ENCODE data around the gene TAP2. TPM values are rescaled to one million over a fixed set of nuclear protein-coding genes. Genes with fewer than 3 reads are reported as not detected.

TAP2 gene
- total and polyA plus RNA-seq, 10 of the 15 experiments (the other 5 are each of a cell fraction or from before 2014, with no cell fraction given): 5.3 to 77.2 (median 35.3) TPM

DNA sequence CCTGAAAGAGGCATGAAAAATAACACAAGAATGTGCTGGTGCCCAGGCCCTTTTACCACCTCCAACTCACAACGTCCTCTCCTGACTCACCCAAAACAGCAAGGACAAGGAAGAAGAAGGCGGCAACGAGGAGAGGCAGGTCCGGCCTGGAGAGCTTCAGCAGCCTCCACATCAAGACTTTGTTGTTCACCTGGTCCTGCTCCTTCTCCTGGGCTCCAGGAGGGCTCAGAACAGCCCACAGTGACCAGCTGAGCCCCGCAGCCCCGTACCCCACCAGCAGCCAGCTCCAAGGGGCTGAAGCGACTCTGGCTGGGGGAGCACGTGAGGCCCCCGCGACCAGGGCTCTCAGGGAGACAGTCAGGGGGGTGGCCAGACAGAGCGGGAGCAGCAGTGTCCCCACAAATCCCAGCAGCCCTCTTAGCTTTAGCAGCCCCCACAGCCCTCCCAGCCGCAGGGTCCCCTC, 857 bp downstream of the TAP2 start:
- no TSS peak for BruUV-seq (replicated peaks)
- SMC1A ChIA-PET (ENCODE audit: uncharacterized antibody, unreplicated experiment): interaction anchor here (0.7 to 6.8 kb wide), 15 partner anchors 9 to 424 kb away, joined by 3 to 226 read pairs (median 11); partner anchors contain the start of genes HLA-DMA, HLA-DOB, PSMB9 and TAP1
- H3K9me3 ChIP-seq (replicated peaks; ENCODE audit: control insufficient read depth, insufficient read depth, low read length): no peaks in the 10 kb centered on the region; the same call in 2 of the 3 replicates
- no peaks in the 10 kb centered on the region for H4K20me1 ChIP-seq (ENCODE audit: control insufficient read depth, insufficient read depth)
- peak overlapping the region; percentile 72 for H3K4me2 ChIP-seq (ENCODE audit: control insufficient read depth, insufficient read depth)
- H3K27me3 ChIP-seq (replicated peaks in 1 of 2; ENCODE audit: control insufficient read depth in 2 of 2, insufficient read depth in 2 of 2, low read length in 1 of 2): no peaks in the 10 kb centered on the region
- peak overlapping the region; percentile 95 for H3K4me3 ChIP-seq
- H3K27ac ChIP-seq (ENCODE audit: control insufficient read depth, insufficient read depth): peak overlapping the region; percentile 75
- WGBS (ENCODE audit: insufficient coverage, insufficient replicate concordance, low lambda C conversion rate, missing lambda C conversion rate): 2% methylated on average over 12 of the region's 12 CpGs
- peaks cover 58% of the 10 kb centered on the region for H3K4me1 ChIP-seq (ENCODE audit: control insufficient read depth, insufficient read depth, low read length)
- peak overlapping the region; percentile 87 for H3K9ac ChIP-seq (ENCODE audit: control insufficient read depth, insufficient read depth, low read length)
- ATAC-seq (no peak; the same call in 1 of the 3 replicates), DNase-seq (ENCODE audit: low read depth, low spot score) (no peak), FAIRE-seq (no peak)
- peaks cover 49% of the 10 kb centered on the region for H3K79me2 ChIP-seq (ENCODE audit: control insufficient read depth, insufficient read depth, low read length)
- peaks cover 7 to 52% of the 10 kb centered on the region in 2 experiments for H3K36me3 ChIP-seq (ENCODE audit: control insufficient read depth in 2 of 2, insufficient read depth in 2 of 2, low read length in 1 of 2)
- RAD21 ChIA-PET (ENCODE audit: unreplicated experiment): interaction anchor here (0.7 to 10.5 kb wide), 27 partner anchors 10 to 376 kb away, joined by 3 to 269 read pairs (median 9); partner anchors contain the start of genes HLA-DMA, HLA-DMB, PSMB9 and TAP1
- POLR2A ChIA-PET: interaction anchor here (0.6 to 10.5 kb wide), 22 partner anchors 9 to 661 kb away, joined by 3 to 357 read pairs (median 4); partner anchors contain the start of genes HLA-DMA, HLA-DMB, HLA-DPB1 and PSMB9
- CTCF ChIA-PET: interaction anchor here (0.8 to 10.7 kb wide), 42 partner anchors 11 to 592 kb away, joined by 3 to 311 read pairs (median 7); partner anchors contain the start of genes HLA-DMA, PSMB9 and TAP1
- intact Hi-C loops (cut with micrococcal nuclease; ENCODE audit: unreplicated experiment): loop anchor here (1.0 to 2.0 kb wide), 4 partner anchors 16 to 147 kb away; partner anchors contain the start of gene TAP1
- in situ Hi-C loops (cut with MboI): no loop called here
- H2AFZ ChIP-seq (ENCODE audit: control insufficient read depth, low read depth, low read length): peak overlapping the region; percentile 63
- TF ChIP-seq RUNX3 (IDR thresholded peaks at IDR 0.05; ENCODE audit: low read length) (no peak), SMARCA5 (IDR thresholded peaks at IDR 0.05) (no peak), KLF5 (IDR thresholded peaks at IDR 0.05; ENCODE audit: partially characterized antibody) (no peak), ZNF217 (IDR thresholded peaks at IDR 0.05) (no peak), CEBPB (IDR thresholded peaks at IDR 0.05; ENCODE audit: borderline replicate concordance in 1 of 2, low read depth in 2 of 2, low read length in 2 of 2) (no peak), SMAD1 (IDR thresholded peaks at IDR 0.05; ENCODE audit: low read depth, partially characterized antibody) (no peak), HDGF (IDR thresholded peaks at IDR 0.05) (0 out of 2 replicates have a peak, but pooled peaks have one; percentile 35), DPF2 (IDR thresholded peaks at IDR 0.05) (peak; percentile 10), ETV6 (conservative IDR thresholded peaks at IDR 0.05 in 1 of 2, IDR thresholded peaks at IDR 0.05 in 1 of 2; ENCODE audit: borderline replicate concordance in 1 of 2, low read depth in 1 of 2) (no peak), CBFB (IDR thresholded peaks at IDR 0.05; ENCODE audit: low read depth) (no peak), MXI1 (IDR thresholded peaks at IDR 0.05; ENCODE audit: low read depth, low read length) (no peak), STAT1 (conservative IDR thresholded peaks at IDR 0.05) (no peak), HDAC2 (IDR thresholded peaks at IDR 0.05) (no peak), POLR2AphosphoS5 (IDR thresholded peaks at IDR 0.05; ENCODE audit: low read length) (no peak), SP1 (IDR thresholded peaks at IDR 0.05; ENCODE audit: low read depth, low read length) (no peak), MEF2B (IDR thresholded peaks at IDR 0.05; ENCODE audit: partially characterized antibody, poor library complexity, severe bottlenecking) (peak; percentile 7), TCF7 (IDR thresholded peaks at IDR 0.05; ENCODE audit: borderline replicate concordance) (no peak), ZNF274 (IDR thresholded peaks at IDR 0.05; ENCODE audit: insufficient read depth, insufficient read length) (no peak), BRCA1 (IDR thresholded peaks at IDR 0.05; ENCODE audit: low read depth, low read length) (no peak), GATAD2B (conservative IDR thresholded peaks at IDR 0.05; ENCODE audit: low read depth) (peak; percentile 27; the same call in 1 of the 2 replicates)
- TF ChIP-seq, protein P1, sequence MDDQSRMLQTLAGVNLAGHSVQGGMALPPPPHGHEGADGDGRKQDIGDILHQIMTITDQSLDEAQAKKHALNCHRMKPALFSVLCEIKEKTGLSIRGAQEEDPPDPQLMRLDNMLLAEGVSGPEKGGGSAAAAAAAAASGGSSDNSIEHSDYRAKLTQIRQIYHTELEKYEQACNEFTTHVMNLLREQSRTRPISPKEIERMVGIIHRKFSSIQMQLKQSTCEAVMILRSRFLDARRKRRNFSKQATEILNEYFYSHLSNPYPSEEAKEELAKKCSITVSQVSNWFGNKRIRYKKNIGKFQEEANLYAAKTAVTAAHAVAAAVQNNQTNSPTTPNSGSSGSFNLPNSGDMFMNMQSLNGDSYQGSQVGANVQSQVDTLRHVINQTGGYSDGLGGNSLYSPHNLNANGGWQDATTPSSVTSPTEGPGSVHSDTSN (IDR thresholded peaks at IDR 0.05; ENCODE audit: insufficient replicate concordance, low read depth, low read length): no peak
- TF ChIP-seq, protein P2, sequence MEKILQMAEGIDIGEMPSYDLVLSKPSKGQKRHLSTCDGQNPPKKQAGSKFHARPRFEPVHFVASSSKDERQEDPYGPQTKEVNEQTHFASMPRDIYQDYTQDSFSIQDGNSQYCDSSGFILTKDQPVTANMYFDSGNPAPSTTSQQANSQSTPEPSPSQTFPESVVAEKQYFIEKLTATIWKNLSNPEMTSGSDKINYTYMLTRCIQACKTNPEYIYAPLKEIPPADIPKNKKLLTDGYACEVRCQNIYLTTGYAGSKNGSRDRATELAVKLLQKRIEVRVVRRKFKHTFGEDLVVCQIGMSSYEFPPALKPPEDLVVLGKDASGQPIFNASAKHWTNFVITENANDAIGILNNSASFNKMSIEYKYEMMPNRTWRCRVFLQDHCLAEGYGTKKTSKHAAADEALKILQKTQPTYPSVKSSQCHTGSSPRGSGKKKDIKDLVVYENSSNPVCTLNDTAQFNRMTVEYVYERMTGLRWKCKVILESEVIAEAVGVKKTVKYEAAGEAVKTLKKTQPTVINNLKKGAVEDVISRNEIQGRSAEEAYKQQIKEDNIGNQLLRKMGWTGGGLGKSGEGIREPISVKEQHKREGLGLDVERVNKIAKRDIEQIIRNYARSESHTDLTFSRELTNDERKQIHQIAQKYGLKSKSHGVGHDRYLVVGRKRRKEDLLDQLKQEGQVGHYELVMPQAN (conservative IDR thresholded peaks at IDR 0.05): peak; percentile 43; the same call in 1 of the 2 replicates

All from GM12878 (cell line).